Measurements from ENCODE around the gene REEP1. TPM values are rescaled to one million over a fixed set of nuclear protein-coding genes. Genes with fewer than 3 reads are reported as not detected.

REEP1 gene
- polyA plus RNA-seq, 1 donor (not counting 4 experiments of a cell fraction or from before 2014, with no cell fraction given), result 0.30 TPM

- FAIRE-seq (no peak), DNase-seq (ENCODE audit: low read depth, low spot score) (no peak)
- Histone ChIP-seq H3K9me3 (ENCODE audit: control insufficient read depth, low read depth, low read length) (no peaks in the 10 kb centered on the region), H3K9ac (ENCODE audit: control insufficient read depth, extremely low read depth, insufficient read depth, low read length) (no peak overlapping the region), H3K4me2 (ENCODE audit: control insufficient read depth, extremely low read depth, insufficient read depth, low read depth, low read length) (no peak overlapping the region), H3K36me3 (ENCODE audit: control insufficient read depth in 2 of 2, extremely low read depth in 1 of 2, insufficient read depth in 2 of 2, low read length in 2 of 2) (no peaks in the 10 kb centered on the region), H4K20me1 (ENCODE audit: control insufficient read depth, extremely low read depth, insufficient read depth, low read length) (peaks cover 3% of the 10 kb centered on the region), H3K27me3 (ENCODE audit: control insufficient read depth, extremely low read depth, insufficient read depth, low read length) (peaks cover 3% of the 10 kb centered on the region), H3K9me1 (ENCODE audit: control insufficient read depth, extremely low read depth, insufficient read depth, low read length) (no peaks in the 10 kb centered on the region), H2AFZ (ENCODE audit: control insufficient read depth, low read length) (no peak overlapping the region), H3K79me2 (ENCODE audit: control insufficient read depth, insufficient read depth, low read length) (no peaks in the 10 kb centered on the region), H3K4me3 (ENCODE audit: control insufficient read depth in 2 of 3, extremely low read depth in 1 of 3, insufficient read depth in 2 of 3, low read depth in 1 of 3, low read length in 3 of 3) (no peak overlapping the region), H3K4me1 (ENCODE audit: control insufficient read depth, extremely low read depth, insufficient read depth, low read length) (no peaks in the 10 kb centered on the region), H3K27ac (ENCODE audit: control insufficient read depth, insufficient read depth, low read length) (no peak overlapping the region)
- TF ChIP-seq CTCF (optimal IDR thresholded peaks at IDR 0.05 in 1 of 3, IDR thresholded peaks at IDR 0.05 in 1 of 3, conservative IDR thresholded peaks at IDR 0.05 in 1 of 3; ENCODE audit: extremely low read depth in 1 of 3, insufficient read depth in 2 of 3, low read length in 3 of 3) (no peak), EZH2 (IDR thresholded peaks at IDR 0.05; ENCODE audit: low read length) (no peak)
- dilution Hi-C loops (cut with MboI; ENCODE audit: extremely low pct_ligation_motif_present, low sequenced_read_pairs), result no loop called here
Measured at GRCh38 chr2:86235196-86235980, 102.0 kb downstream of the REEP1 start.

GRCh38 chr2:86234563-86235131, 102.8 kb downstream of the REEP1 start:
- dilution Hi-C loops (cut with MboI; ENCODE audit: extremely low pct_ligation_motif_present, low sequenced_read_pairs), result no loop called here
- no peak for DNase-seq (ENCODE audit: low read depth, low spot score)
- FAIRE-seq, result no peak

More at GRCh38 chr2:86234563-86235131, 102.8 kb downstream of the REEP1 start:
- Histone ChIP-seq H2AFZ (ENCODE audit: control insufficient read depth, low read length) (no peak overlapping the region), H3K9me1 (ENCODE audit: control insufficient read depth, extremely low read depth, insufficient read depth, low read length) (no peaks in the 10 kb centered on the region), H3K79me2 (ENCODE audit: control insufficient read depth, insufficient read depth, low read length) (no peaks in the 10 kb centered on the region), H3K4me2 (ENCODE audit: control insufficient read depth, extremely low read depth, insufficient read depth, low read depth, low read length) (no peak overlapping the region), H3K4me1 (ENCODE audit: control insufficient read depth, extremely low read depth, insufficient read depth, low read length) (no peaks in the 10 kb centered on the region), H3K27ac (ENCODE audit: control insufficient read depth, insufficient read depth, low read length) (no peak overlapping the region), H3K4me3 (ENCODE audit: control insufficient read depth in 2 of 3, extremely low read depth in 1 of 3, insufficient read depth in 2 of 3, low read depth in 1 of 3, low read length in 3 of 3) (no peak overlapping the region), H3K36me3 (ENCODE audit: control insufficient read depth in 2 of 2, extremely low read depth in 1 of 2, insufficient read depth in 2 of 2, low read length in 2 of 2) (no peaks in the 10 kb centered on the region), H4K20me1 (ENCODE audit: control insufficient read depth, extremely low read depth, insufficient read depth, low read length) (no peaks in the 10 kb centered on the region), H3K9me3 (ENCODE audit: control insufficient read depth, low read depth, low read length) (no peaks in the 10 kb centered on the region), H3K9ac (ENCODE audit: control insufficient read depth, extremely low read depth, insufficient read depth, low read length) (no peak overlapping the region), H3K27me3 (ENCODE audit: control insufficient read depth, extremely low read depth, insufficient read depth, low read length) (no peaks in the 10 kb centered on the region)
- TF ChIP-seq CTCF (optimal IDR thresholded peaks at IDR 0.05 in 1 of 3, IDR thresholded peaks at IDR 0.05 in 1 of 3, conservative IDR thresholded peaks at IDR 0.05 in 1 of 3; ENCODE audit: extremely low read depth in 1 of 3, insufficient read depth in 2 of 3, low read length in 3 of 3), result no peak

All from keratinocyte (primary cell).